MG63 (cell line): Measurements from ENCODE around the gene ANGPTL4. TPM values are rescaled to one million over a fixed set of nuclear protein-coding genes. Genes with fewer than 3 reads are reported as not detected.
"Not testable (repeated sequence)": the region's sequence is repeated elsewhere in the genome, so short reads cannot be mapped to it uniquely, and the experiment has no call there.

Experiments
- DNase-seq: peaks from one replicate; pipeline ENCODE4 v3.0.0-alpha.2; 2020
- H3K27me3 ChIP-seq: fragments of 250-450 bp; sonication (Bioruptor Pico); 2 replicates; pipeline ENCODE4 v1.5.1; 2020; ENCODE audit warnings: mild to moderate bottlenecking, moderate library complexity
- H3K36me3 ChIP-seq: fragments of 250-450 bp; sonication (Bioruptor Pico); 2 replicates; pipeline ENCODE4 v1.5.1; 2020; ENCODE audit warnings: mild to moderate bottlenecking, moderate library complexity
- H3K4me3 ChIP-seq: fragments of 250-450 bp; sonication (Bioruptor Pico); 2 replicates; pipeline ENCODE4 v1.5.1; 2020; ENCODE audit warnings: mild to moderate bottlenecking, moderate library complexity
- H3K9me3 ChIP-seq: fragments of 250-450 bp; sonication (Bioruptor Pico); 2 replicates; pipeline ENCODE4 v1.5.1; 2020; ENCODE audit warnings: mild to moderate bottlenecking, moderate library complexity
- total RNA-seq: library from RNA; depleted of rRNA; stranded (reverse); fragments of >200 nt; shearing (Covaris generic); gene quantifications from 2 replicates; pipeline ENCODE4 v1.2.3, GENCODE V29; 2014; ENCODE audit warnings: low replicate concordance; rRNA removed

ANGPTL4 gene, protein sequence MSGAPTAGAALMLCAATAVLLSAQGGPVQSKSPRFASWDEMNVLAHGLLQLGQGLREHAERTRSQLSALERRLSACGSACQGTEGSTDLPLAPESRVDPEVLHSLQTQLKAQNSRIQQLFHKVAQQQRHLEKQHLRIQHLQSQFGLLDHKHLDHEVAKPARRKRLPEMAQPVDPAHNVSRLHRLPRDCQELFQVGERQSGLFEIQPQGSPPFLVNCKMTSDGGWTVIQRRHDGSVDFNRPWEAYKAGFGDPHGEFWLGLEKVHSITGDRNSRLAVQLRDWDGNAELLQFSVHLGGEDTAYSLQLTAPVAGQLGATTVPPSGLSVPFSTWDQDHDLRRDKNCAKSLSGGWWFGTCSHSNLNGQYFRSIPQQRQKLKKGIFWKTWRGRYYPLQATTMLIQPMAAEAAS
- total RNA-seq: 46.7 and 64.6 TPM in 2 replicates

DNA sequence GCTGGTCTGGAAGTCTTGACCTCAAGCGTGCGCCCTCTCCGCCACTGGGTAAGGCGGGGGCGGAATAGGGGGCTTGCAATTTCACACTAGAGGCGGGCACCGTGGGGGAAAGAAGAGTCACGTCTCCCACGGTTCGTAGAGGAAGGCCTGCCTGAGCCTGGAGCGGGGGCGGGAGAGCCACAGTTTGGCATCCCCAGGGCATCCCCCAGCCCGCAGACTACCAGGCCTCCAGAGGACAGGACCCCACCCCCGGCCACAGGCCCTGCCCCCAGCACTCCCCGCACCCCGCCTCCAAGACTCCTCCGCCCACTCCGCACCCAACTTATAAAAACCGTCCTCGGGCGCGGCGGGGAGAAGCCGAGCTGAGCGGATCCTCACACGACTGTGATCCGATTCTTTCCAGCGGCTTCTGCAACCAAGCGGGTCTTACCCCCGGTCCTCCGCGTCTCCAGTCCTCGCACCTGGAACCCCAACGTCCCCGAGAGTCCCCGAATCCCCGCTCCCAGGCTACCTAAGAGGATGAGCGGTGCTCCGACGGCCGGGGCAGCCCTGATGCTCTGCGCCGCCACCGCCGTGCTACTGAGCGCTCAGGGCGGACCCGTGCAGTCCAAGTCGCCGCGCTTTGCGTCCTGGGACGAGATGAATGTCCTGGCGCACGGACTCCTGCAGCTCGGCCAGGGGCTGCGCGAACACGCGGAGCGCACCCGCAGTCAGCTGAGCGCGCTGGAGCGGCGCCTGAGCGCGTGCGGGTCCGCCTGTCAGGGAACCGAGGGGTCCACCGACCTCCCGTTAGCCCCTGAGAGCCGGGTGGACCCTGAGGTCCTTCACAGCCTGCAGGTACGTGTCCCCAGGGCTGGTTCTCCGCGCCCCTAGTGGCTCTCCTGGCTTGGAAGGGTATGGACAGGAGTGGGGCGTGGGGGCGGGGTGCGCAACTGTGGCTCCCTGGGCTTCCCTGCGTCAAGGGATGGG is at the start of gene ANGPTL4:
Gene ANGPTL4, plus strand, starts transcription at position 353 of the 969 bp plus-strand sequence. Its CDS starts 167 bp downstream, at position 520.
- H3K27me3 ChIP-seq: no peaks in the 10 kb centered on the region
- peaks cover 26% of the 10 kb centered on the region for H3K36me3 ChIP-seq
- no peaks in the 10 kb centered on the region for H3K9me3 ChIP-seq
- DNase-seq: peak; percentile 97
- peak within 1 kb of the TSS; percentile 68 for H3K4me3 ChIP-seq

DNA sequence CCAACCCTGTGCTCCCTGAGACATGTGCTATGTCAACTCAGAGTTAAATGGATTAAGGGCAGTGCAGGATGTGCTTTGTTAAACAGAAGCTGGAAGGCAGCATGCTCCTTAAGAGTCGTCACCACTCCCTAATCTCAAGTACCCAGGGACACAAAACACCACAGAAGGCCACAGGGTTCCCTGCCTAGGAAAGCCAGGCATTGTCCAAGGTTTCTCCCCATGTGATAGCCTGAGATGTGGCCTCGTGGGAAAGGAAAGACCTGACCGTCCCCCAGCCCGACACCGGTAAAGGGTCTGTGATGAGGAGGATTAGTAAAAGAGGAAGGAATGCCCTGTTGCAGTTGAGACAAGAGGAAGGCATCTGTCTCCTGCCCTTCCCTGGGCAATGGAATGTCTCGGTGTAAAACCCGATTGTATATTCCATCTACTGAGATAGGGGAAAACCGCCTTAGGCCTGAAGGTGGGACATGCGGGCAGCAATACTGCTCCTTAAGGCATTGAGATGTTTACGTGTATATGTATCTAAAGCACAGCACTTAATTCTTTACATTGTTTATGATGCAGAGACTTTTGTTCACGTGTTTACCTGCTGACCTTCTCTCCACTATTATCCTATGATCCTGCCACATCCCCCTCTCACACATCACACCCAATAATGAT is 48.8 kb upstream of the ANGPTL4 start:
- H3K36me3 ChIP-seq: peaks cover 76% of the 10 kb centered on the region
- H3K27me3 ChIP-seq, H3K9me3 ChIP-seq, DNase-seq, H3K4me3 ChIP-seq: not testable (repeated sequence)

- H3K36me3 ChIP-seq: peaks cover 65% of the 10 kb centered on the region
- DNase-seq: no peak
- no peaks in the 10 kb centered on the region for H3K9me3 ChIP-seq
- H3K27me3 ChIP-seq: no peaks in the 10 kb centered on the region
- H3K4me3 ChIP-seq: no peak overlapping the region
Observed at GRCh38 chr19:8316351-8317125, 47.4 kb upstream of the ANGPTL4 start.

DNA sequence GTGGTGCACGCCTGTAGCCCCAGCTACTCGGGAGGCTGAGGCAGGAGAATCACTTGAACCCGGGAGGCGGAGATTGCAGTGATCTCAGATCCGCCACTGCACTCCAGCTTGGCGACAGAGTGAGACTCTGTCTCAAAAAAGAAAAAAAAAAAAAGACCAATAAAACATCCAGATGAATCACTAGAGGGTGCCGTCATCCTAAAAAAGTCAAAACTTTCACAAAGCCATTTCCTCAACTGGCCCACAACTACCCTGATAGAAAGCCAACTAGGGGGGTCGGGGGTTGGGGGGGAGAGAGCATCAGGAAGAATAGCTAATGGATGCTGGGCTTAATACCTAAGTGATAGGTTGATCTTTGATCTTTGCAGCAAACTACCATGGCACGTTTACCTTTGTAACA is 45.1 kb upstream of the ANGPTL4 start:
- peaks cover 67% of the 10 kb centered on the region for H3K36me3 ChIP-seq
- DNase-seq, H3K4me3 ChIP-seq: not testable (repeated sequence)

DNA sequence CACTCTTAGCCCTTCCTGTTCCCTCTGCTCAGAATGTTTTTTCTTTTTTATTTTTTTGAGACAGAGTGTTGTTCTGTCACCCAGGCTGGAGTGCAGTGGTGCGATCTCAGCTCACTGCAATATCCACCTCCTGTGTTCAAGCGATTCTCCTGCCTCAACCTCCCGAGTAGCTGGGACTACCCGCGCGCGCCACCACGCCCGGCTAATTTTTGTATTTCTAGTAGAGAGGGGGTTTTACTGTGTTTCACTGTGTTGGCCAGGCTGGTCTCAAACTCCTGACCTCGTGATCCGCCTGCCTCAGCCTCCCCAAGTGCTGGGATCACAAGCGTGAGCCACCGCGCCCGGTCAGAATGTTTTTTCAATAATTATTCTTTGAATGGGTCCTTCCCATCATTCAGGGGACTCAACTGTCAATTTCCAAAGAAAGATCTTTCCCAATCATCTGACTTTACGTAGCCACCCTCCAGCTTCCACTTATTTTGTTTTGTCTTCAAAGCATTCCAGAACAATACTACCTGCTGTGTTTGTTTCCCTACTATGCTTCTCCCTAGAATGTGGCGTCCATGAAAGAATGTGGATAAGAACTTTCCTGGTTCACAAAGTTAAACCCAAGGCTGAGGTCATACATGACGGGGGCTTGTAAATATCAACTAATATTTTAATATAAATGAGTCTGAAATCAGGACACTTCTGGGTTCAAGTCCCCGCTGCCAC is 44.0 kb upstream of the ANGPTL4 start:
- H3K4me3 ChIP-seq: peak overlapping the region; percentile 93
- peaks cover 64% of the 10 kb centered on the region for H3K36me3 ChIP-seq
- no peak for DNase-seq
- H3K27me3 ChIP-seq: no peaks in the 10 kb centered on the region
- H3K9me3 ChIP-seq: no peaks in the 10 kb centered on the region

More for the DNA sequence above, 45.1 kb upstream of the ANGPTL4 start:
- H3K9me3 ChIP-seq, H3K27me3 ChIP-seq: not testable (repeated sequence)

- DNase-seq: no peak
- Histone ChIP-seq H3K4me3 (peak overlapping the region; percentile 93), H3K36me3 (peaks cover 57% of the 10 kb centered on the region), H3K9me3 (no peaks in the 10 kb centered on the region), H3K27me3 (no peaks in the 10 kb centered on the region)
Observed at GRCh38 chr19:8320564-8321066, 43.3 kb upstream of the ANGPTL4 start.

DNA sequence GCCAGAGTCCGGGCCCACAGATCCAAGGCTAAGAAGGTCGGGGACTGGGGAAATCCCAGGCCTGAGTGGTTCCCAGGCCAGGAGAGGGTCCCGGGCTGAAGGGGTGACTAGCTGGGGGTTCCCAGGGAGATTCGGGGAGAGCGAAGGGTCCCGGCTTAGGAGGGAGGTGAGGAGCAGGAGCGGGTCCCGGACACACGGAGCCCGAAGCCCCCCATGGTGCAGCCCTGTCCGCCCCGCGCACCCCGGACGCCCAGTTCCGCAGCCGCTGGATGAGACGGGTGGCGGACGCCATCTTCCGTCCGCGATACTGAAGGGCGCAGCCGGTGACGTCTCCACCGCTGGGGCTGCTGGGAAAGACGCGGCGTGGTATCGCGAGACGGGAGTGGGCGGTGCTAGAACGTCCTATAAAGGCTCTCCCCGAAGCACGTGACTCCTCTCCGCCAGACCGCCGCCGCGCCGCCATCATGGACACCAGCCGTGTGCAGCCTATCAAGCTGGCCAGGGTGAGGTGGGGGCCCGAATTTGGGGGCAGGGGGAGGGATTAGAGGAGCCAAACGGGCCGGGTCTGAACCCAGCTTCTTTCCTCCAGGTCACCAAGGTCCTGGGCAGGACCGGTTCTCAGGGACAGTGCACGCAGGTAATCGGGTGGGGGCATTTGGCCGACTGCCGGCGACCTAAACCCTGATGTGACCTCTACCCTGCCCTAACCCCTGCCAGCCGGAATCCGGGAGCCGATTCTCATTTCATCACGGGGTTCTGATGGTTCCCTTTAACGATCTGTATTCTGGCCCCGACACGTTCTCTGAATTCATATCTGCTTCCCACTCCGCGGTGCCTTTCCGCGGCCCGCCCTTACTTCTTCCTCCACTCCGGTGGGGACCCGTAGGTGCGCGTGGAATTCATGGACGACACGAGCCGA is 42.6 kb upstream of the ANGPTL4 start, which contains the start of the genes NDUFA7 and RPS28:
Gene NDUFA7, minus strand, starts transcription at position 309 of the 919 bp plus-strand sequence. Its CDS starts 17 bp downstream, at position 292.
Gene RPS28, plus strand, starts transcription at position 430 of the 919 bp plus-strand sequence. Its CDS starts 35 bp downstream, at position 465.
- Histone ChIP-seq H3K9me3 (0 out of 2 replicates have a peak, but pooled peaks cover 2% of the 10 kb centered on the region), H3K27me3 (no peaks in the 10 kb centered on the region), H3K4me3 (peak within 1 kb of the TSS; percentile 93), H3K36me3 (peaks cover 52% of the 10 kb centered on the region)
- DNase-seq: peak; percentile 96

DNA sequence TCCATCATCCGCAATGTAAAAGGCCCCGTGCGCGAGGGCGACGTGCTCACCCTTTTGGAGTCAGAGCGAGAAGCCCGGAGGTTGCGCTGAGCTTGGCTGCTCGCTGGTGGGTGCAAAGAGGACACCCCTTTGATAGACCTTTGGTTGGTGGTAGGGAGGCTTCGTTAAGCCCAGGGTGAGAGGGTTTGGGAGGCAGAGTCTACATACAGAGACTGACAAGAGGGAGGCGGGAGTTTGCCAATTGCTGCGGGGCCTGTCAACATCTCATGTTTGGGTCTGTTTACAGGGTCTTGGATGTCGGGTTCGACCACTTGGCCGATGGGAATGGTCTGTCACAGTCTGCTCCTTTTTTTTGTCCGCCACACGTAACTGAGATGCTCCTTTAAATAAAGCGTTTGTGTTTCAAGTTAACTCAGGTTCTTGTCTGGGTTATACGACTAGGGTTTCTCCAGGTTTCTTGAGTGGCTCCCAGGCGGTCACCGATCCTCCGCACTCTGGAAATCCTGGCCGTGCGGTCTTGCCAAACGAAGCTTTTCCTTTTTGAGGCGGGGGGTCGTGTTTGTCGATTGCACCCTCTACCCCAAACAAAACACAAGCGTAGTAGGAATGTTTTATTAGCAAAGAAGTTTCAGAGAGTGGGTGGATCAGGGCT is 41.8 kb upstream of the ANGPTL4 start:
- no peak for DNase-seq
- Histone ChIP-seq H3K27me3 (no peaks in the 10 kb centered on the region), H3K4me3 (peak overlapping the region; percentile 93)

DNA sequence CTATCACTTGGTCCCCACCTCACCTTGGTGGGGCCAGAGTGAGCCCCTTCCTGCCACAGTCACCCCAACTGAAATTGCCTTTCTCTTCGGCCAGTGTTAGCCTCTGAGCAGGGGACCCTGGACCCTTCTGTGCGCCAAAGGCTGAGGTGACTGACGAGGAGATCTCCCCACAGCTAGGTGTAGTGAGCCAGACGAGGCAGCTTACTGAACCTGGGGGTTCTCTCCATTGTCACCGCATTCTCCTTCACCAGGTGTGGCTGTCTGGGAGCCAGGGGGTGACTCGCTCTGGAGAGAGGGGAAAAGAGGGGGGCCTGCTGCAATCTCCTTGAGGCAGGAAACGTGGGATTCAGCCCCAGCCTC is 41.3 kb upstream of the ANGPTL4 start:
- DNase-seq: no peak
- 0 out of 2 replicates have a peak, but pooled peaks cover 5% of the 10 kb centered on the region for H3K9me3 ChIP-seq
- H3K36me3 ChIP-seq: peaks cover 43% of the 10 kb centered on the region
- H3K27me3 ChIP-seq: no peaks in the 10 kb centered on the region
- peak overlapping the region; percentile 93 for H3K4me3 ChIP-seq

More for the DNA sequence above, 41.8 kb upstream of the ANGPTL4 start:
- Histone ChIP-seq H3K36me3 (peaks cover 45% of the 10 kb centered on the region), H3K9me3 (0 out of 2 replicates have a peak, but pooled peaks cover 5% of the 10 kb centered on the region)

- Histone ChIP-seq H3K27me3 (no peaks in the 10 kb centered on the region), H3K36me3 (peaks cover 37% of the 10 kb centered on the region), H3K4me3 (0 out of 2 replicates have a peak overlapping the region, but pooled peaks have one; percentile 93), H3K9me3 (0 out of 2 replicates have a peak, but pooled peaks cover 5% of the 10 kb centered on the region)
- DNase-seq: no peak
Observed at GRCh38 chr19:8323781-8324185, 40.2 kb upstream of the ANGPTL4 start.

DNA sequence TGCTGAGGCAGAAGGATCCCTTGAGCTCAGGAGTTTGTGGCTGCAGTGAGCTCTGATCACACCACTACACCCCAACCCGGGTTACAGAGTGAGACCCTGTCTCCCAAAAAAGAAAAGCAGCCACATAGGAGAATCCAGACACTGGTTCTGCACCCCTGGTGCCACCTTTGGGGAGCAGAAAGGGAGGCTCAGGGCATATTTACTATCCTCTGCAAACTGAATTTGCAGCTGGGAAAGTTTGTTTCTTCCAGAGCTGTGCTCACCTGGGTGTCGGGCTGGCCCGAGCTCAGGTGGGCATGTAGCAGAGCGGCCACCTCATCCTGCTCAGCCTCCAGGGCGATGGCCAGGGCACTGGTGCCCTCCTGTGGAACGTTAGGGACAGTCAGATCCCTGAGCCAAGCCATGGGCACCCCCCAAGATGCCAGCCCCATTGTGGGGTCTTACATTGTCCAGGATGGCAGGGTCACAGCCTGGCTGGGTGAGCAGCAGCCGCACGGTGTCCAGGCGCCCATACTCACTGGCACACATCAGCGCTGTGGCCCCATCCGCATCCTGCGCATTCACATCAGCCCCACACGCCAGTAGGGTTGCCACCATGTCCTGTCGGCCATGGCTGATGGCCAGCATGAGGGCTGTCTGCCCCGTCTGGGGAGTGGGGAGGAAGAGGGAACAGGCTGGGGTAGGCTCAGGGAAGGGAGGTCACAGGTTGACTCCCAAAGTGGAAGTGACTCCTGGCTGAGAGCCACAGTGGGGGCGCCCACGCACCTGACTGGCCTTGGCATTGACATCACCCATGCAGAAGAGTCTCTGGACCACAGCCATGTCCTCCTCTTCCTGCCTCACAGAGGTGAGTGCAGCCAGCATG is 39.5 kb upstream of the ANGPTL4 start:
- peak; percentile 56 for DNase-seq
- no peaks in the 10 kb centered on the region for H3K27me3 ChIP-seq
- H3K36me3 ChIP-seq: peaks cover 34% of the 10 kb centered on the region
- no peak overlapping the region for H3K4me3 ChIP-seq
- 0 out of 2 replicates have a peak, but pooled peaks cover 5% of the 10 kb centered on the region for H3K9me3 ChIP-seq

DNA sequence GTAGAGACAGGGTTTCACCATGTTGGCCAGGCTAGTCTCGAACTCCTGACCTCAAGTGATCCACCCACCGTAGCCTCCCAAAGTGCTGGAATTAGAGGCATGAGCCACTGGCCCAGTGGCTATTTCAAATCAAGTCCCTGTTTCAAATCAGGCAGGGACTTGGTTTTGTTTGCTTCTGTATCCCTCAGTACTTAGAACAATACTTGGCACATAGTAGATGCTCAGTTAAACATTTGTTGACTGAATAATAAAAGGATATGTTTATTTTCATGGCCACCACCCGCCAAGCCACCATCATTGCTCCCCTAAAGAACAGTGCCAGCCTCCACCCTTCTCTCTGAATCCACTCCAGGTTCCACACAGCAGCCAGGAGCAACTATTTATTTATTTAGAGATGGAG is 38.5 kb upstream of the ANGPTL4 start:
- DNase-seq: peak; percentile 56
- Histone ChIP-seq H3K4me3 (no peak overlapping the region), H3K9me3 (0 out of 2 replicates have a peak, but pooled peaks cover 5% of the 10 kb centered on the region)

More for the DNA sequence above, 38.5 kb upstream of the ANGPTL4 start:
- Histone ChIP-seq H3K27me3 (no peaks in the 10 kb centered on the region), H3K36me3 (peaks cover 34% of the 10 kb centered on the region)
